Measurements from ENCODE around the gene TRIM22. TPM values are rescaled to one million over a fixed set of nuclear protein-coding genes. Genes with fewer than 3 reads are reported as not detected.

Gene TRIM22
- total RNA-seq, result 119 and 179 TPM in 2 replicates

GRCh38 chr11:5689551-5689983, at the start of gene TRIM22:
Gene TRIM22 (plus strand): TSS chr11:5689790. CDS start chr11:5696233, 6,443 bp downstream.

GRCh38 chr11:5684646-5685362, 4.8 kb upstream of the TRIM22 start, which contains the start of gene TRIM5:
Gene TRIM5 (minus strand): TSS chr11:5685074. CDS start chr11:5680177, 4,897 bp downstream.

GRCh38 chr11:5736396-5736795, 46.8 kb downstream of the TRIM22 start, which contains the start of gene OR56B1:
Gene OR56B1 (plus strand): TSS chr11:5736448. CDS start chr11:5736517, 69 bp downstream.

GRCh38 chr11:5753943-5754342, 64.4 kb downstream of the TRIM22 start, which contains the start of gene OR52N4:
Gene OR52N4 (plus strand): TSS chr11:5754243. CDS start chr11:5754741, 498 bp downstream.

Other genes with a start within 250 kb of the TRIM22 start
- not detected in 2 replicates for gene OR51I1, start 248.3 kb upstream of the TRIM22 start, total RNA-seq
- not detected in 2 replicates for gene OR51I2, start 240.5 kb upstream of the TRIM22 start, total RNA-seq
- not detected in 2 replicates for gene OR52D1, start 201.1 kb upstream of the TRIM22 start, total RNA-seq
- 0.15 and 0.17 TPM in 2 replicates for gene UBQLN3, start 179.8 kb upstream of the TRIM22 start, total RNA-seq
- 0.15 and 0.17 TPM in 2 replicates for gene UBQLNL, start 173.1 kb upstream of the TRIM22 start, total RNA-seq
- 0.17 and 0.73 TPM in 2 replicates for gene OR52H1, start 141.2 kb upstream of the TRIM22 start, total RNA-seq
- gene OR52B6, start 108.9 kb upstream of the TRIM22 start, total RNA-seq, result not detected in 2 replicates
- 3.3 and 9.7 TPM in 2 replicates for gene TRIM6, start 93.2 kb upstream of the TRIM22 start, total RNA-seq
- gene TRIM34, start 64.8 kb upstream of the TRIM22 start, total RNA-seq, result 13.7 and 19.2 TPM in 2 replicates
- gene TRIM5, start 4.7 kb upstream of the TRIM22 start, total RNA-seq, result 40.5 and 42.0 TPM in 2 replicates
- gene OR56B1, start 46.7 kb downstream of the TRIM22 start, total RNA-seq, result not detected in 2 replicates
- not detected in 2 replicates for gene OR52N4, start 64.5 kb downstream of the TRIM22 start, total RNA-seq
- gene OR52N5, start 93.6 kb downstream of the TRIM22 start, total RNA-seq, result not detected in 2 replicates
- gene OR52N1, start 101.5 kb downstream of the TRIM22 start, total RNA-seq, result not detected in 2 replicates
- gene OR52N2, start 119.1 kb downstream of the TRIM22 start, total RNA-seq, result not detected in 2 replicates
- gene OR52E6, start 152.1 kb downstream of the TRIM22 start, total RNA-seq, result not detected in 2 replicates
- gene OR52E8, start 167.9 kb downstream of the TRIM22 start, total RNA-seq, result not detected in 2 replicates
- gene OR52E4, start 190.8 kb downstream of the TRIM22 start, total RNA-seq, result not detected in 2 replicates
- gene OR52E5, start 203.4 kb downstream of the TRIM22 start, total RNA-seq, result not detected in 2 replicates

All from smooth muscle cell of trachea (primary cell).